Heart right ventricle (tissue), 16 donors: ENCODE results near the gene CENPS. TPM values are rescaled to one million over a fixed set of nuclear protein-coding genes. Genes with fewer than 3 reads are reported as not detected.

Experiments used
- ATAC-seq, 8 donors: fragments of 200-7000 bp; cut with Tn5 transposase; one replicate each; pipeline ENCODE4 v1.9.1; 2020; ENCODE audit warnings: mild to moderate bottlenecking in 8 of 8, moderate library complexity in 8 of 8, moderate number of reproducible peaks in 1 of 8
- DNase-seq, 2 donors: peaks; one replicate each; pipeline ENCODE4 v3.0.0-alpha.2; 2020
- H3K27ac ChIP-seq, 10 donors: fragments of 200-600 bp; sonication (generic) in 2 of 10; one replicate each; pipeline versions ENCODE4 v1.5.0 to v1.8.0; 2020 to 2022; ENCODE audit warnings: mild to moderate bottlenecking in 3 of 10
- H3K27me3 ChIP-seq, 7 donors: fragments of 200-600 bp; one replicate each; pipeline ENCODE4 v1.8.0; 2021 to 2022; ENCODE audit warnings: mild to moderate bottlenecking in 2 of 7
- H3K36me3 ChIP-seq, 9 donors: fragments of 200-600 bp; sonication (generic) in 1 of 9; one replicate each; pipeline versions ENCODE4 v1.5.0 to v1.8.0; 2020 to 2022; ENCODE audit warnings: mild to moderate bottlenecking in 2 of 9
- H3K4me1 ChIP-seq, 9 donors: fragments of 200-600 bp; sonication (generic) in 1 of 9; one replicate each; pipeline versions ENCODE4 v1.5.0 to v1.8.0; 2020 to 2022; ENCODE audit warnings: mild to moderate bottlenecking in 4 of 9
- H3K4me3 ChIP-seq, 10 donors: fragments of 200-600 bp; sonication (generic) in 2 of 10; one replicate each; pipeline versions ENCODE4 v1.5.0 to v1.8.0; 2020 to 2022; ENCODE audit warnings: mild to moderate bottlenecking in 7 of 10, moderate library complexity in 2 of 10
- H3K9me3 ChIP-seq, 11 donors: fragments of 200-600 bp in 10 of 11; sonication (generic) in 2 of 11; one replicate each; pipeline versions ENCODE4 v1.5.0 to v1.8.0; 2013 to 2022; ENCODE audit warnings: mild to moderate bottlenecking in 2 of 11, control low read depth in 1 of 11, moderate library complexity in 1 of 11
- WGBS, 2 donors: extraction: QIAGEN DNeasy Blood & Tissue Kit; methylation state at CpG; one replicate each; pipeline ENCODE4 v1.1.7; 2013; ENCODE audit warnings: inconsistent platforms in 1 of 2; 5-methylcytosine and 5-hydroxymethylcytosine counted together
- intact Hi-C, 10 donors: fragments of 100-400 bp; cut with DNase I; formaldehyde crosslinking; loops; one replicate each; pipeline versions ENCODE4 v1.11.1 to v1.14.2; 2022
- polyA plus RNA-seq, 2 donors: library from polyadenylated mRNA; stranded (reverse); fragments of 200-250 nt; gene quantifications; one replicate each; pipeline ENCODE4 v1.2.3, GENCODE V29; 2013
- total RNA-seq, 10 donors: library from RNA; stranded (reverse); fragmentation: NEBNext Ultra II Directional in 3 of 10; extraction: Animal tissue kit (Norgen Biotek cat#: 25700) in 3 of 10; gene quantifications; one replicate each; pipeline versions ENCODE4 v1.2.1 to v1.2.4, GENCODE V29; 2021 to 2023
- TF ChIP-seq, protein P1 (sequence below), 9 donors: fragments of 200-600 bp; sonication (generic) in 2 of 9; IDR thresholded peaks; one replicate each; pipeline versions ENCODE4 v1.5.0 to v1.8.0; 2021 to 2022; ENCODE audit warnings: antibody characterized with exemption in 9 of 9, mild to moderate bottlenecking in 5 of 9, moderate library complexity in 1 of 9
- donor health status: Arrhythmogenic right ventricular cardiomyopathy.
- donor health status: ischemic (EF 13 %, LVEDD 7.1; RV severe dilation, severe dysfunction).
- donor health status: healthy with polysubstance abuse.
- donor health status: DM: no; HTN: yes; CAD: no.
- donor health status: DM: no; HTN: no; CAD: no.
- donor health status: ischemic (EF 25% LVEDD 6.9; RV normal size, moderate dysfunction).
- donor health status: ischemic (EF 25% LVEDD 5.7; RV mildly dilated, moderate dysfunction).
- donor health status: healthy.
- donor health status: DM: yes; HTN: yes; CAD: no.
- donor health status: Ischemic cardiomyopathy.
- donor health status: ischemic (EF 35%, LVEDD 5.7; RV mildly dilated, moderate dysfunction).
- donor health status: nonischemic (EF 11% LVEDD 7.7; RV severe dilation, severe dysfunction).
- donor health status: DM: yes; HTN: yes; CAD: no.
- donor health status: PGD.
- donor health status: ischemic (EF 29% LVEDD 5.4; RV normal size, mild dysfunction).
- donor health status: nonischemic (EF 23%, LVEDD 6.1; RV moderate dilation, normal function).

The CENPS gene
- total and polyA plus RNA-seq, 12 donors, result 4.9 to 10.7 (median 9.3) TPM

DNA sequence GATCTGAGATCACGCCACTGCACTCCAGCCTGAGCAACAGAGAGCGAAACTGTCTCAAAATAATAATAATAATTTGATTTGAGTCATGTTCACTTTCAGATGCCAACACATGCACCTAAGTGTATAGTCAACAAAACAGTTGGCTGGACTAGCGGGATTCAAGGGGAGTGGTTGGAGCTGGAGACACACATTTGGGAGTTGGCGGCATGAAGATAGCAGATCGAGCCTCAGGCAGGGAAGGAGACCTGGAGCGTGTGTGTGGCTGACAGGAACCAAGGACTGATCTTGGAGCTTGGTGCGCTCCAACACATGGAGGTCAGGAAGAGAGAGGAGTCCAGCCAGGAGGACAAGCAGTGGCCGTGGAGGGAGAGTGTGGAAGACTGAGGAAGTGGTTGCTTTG lies 46.0 kb upstream of the CENPS start:
- peaks cover 0 to 37% (median 14%) of the 10 kb centered on the region in 9 donors for H3K4me1 ChIP-seq
- H3K4me3 ChIP-seq, result no peak overlapping the region
- no peaks in the 10 kb centered on the region for H3K27me3 ChIP-seq
- H3K27ac ChIP-seq, result no peak overlapping the region
- no peaks in the 10 kb centered on the region for H3K9me3 ChIP-seq
- 94% methylated on average over 8 of the region's 8 CpGs for WGBS, 2 donors
- TF ChIP-seq, protein P1, sequence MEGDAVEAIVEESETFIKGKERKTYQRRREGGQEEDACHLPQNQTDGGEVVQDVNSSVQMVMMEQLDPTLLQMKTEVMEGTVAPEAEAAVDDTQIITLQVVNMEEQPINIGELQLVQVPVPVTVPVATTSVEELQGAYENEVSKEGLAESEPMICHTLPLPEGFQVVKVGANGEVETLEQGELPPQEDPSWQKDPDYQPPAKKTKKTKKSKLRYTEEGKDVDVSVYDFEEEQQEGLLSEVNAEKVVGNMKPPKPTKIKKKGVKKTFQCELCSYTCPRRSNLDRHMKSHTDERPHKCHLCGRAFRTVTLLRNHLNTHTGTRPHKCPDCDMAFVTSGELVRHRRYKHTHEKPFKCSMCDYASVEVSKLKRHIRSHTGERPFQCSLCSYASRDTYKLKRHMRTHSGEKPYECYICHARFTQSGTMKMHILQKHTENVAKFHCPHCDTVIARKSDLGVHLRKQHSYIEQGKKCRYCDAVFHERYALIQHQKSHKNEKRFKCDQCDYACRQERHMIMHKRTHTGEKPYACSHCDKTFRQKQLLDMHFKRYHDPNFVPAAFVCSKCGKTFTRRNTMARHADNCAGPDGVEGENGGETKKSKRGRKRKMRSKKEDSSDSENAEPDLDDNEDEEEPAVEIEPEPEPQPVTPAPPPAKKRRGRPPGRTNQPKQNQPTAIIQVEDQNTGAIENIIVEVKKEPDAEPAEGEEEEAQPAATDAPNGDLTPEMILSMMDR (IDR thresholded peaks at IDR 0.05), result no peak
- intact Hi-C loops, result loop anchor here in 1 of 10 donors (5.0 kb wide), 1 partner anchor 33 kb away; no protein-coding TSS in a partner anchor
- peaks cover 0 to 20% (median 2%) of the 10 kb centered on the region in 9 donors for H3K36me3 ChIP-seq
- ATAC-seq, result no peak
- DNase-seq, result no peak

- peak overlapping the region in 1 of 10 donors; percentile 14 for H3K4me3 ChIP-seq
- 84 to 87% methylated on average over 12 of the region's 12 CpGs for WGBS, 2 donors
- TF ChIP-seq, protein P1 (IDR thresholded peaks at IDR 0.05), result no peak
These were observed 43.2 kb upstream of the CENPS start for GRCh38 chr1:10386761-10387676.

GRCh38 chr1:10387677-10388386 lies 42.4 kb upstream of the CENPS start:
- peaks cover 0 to 3% (median 0%) of the 10 kb centered on the region in 9 donors for H3K36me3 ChIP-seq

More at GRCh38 chr1:10386761-10387676, 43.2 kb upstream of the CENPS start:
- peaks cover 0 to 39% (median 14%) of the 10 kb centered on the region in 9 donors for H3K4me1 ChIP-seq
- no peak for DNase-seq
- H3K36me3 ChIP-seq, result peaks cover 0 to 5% (median 0%) of the 10 kb centered on the region in 9 donors
- H3K9me3 ChIP-seq, result no peaks in the 10 kb centered on the region
- intact Hi-C loops, result no loop called here
- no peak for ATAC-seq
- H3K27me3 ChIP-seq, result no peaks in the 10 kb centered on the region
- H3K27ac ChIP-seq, result peak overlapping the region in 9 of 10 donors; percentile 5 to 82 (median 59)

More at GRCh38 chr1:10387677-10388386, 42.4 kb upstream of the CENPS start:
- Histone ChIP-seq H3K4me1 (peaks cover 0 to 39% (median 14%) of the 10 kb centered on the region in 9 donors), H3K27me3 (no peaks in the 10 kb centered on the region), H3K27ac (peak overlapping the region in 9 of 10 donors; percentile 5 to 82 (median 59)), H3K9me3 (no peaks in the 10 kb centered on the region), H3K4me3 (peak overlapping the region in 4 of 10 donors; percentile 11 to 22 (median 14))
- TF ChIP-seq, protein P1 (IDR thresholded peaks at IDR 0.05), result peak in 4 of 9 donors; percentile 6 to 18 (median 13)
- peak; percentile 61 to 92 (median 80) for ATAC-seq
- peak; percentile 30 to 51 for DNase-seq
- intact Hi-C loops, result no loop called here
- 42 to 57% methylated on average over 3 of the region's 3 CpGs for WGBS, 2 donors
